NCI-H1930 (cell line): ENCODE results near the gene TPGS2.
"Not testable (repeated sequence)": the region's sequence is repeated elsewhere in the genome, so short reads cannot be mapped to it uniquely, and the experiment has no call there.

Experiments used
- DNase-seq, 2 experiments: peaks; one replicate each; lab custom pipeline; 2025; lab: John Stamatoyannopoulos, UW

Gene TPGS2, protein sequence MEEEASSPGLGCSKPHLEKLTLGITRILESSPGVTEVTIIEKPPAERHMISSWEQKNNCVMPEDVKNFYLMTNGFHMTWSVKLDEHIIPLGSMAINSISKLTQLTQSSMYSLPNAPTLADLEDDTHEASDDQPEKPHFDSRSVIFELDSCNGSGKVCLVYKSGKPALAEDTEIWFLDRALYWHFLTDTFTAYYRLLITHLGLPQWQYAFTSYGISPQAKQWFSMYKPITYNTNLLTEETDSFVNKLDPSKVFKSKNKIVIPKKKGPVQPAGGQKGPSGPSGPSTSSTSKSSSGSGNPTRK

DNA sequence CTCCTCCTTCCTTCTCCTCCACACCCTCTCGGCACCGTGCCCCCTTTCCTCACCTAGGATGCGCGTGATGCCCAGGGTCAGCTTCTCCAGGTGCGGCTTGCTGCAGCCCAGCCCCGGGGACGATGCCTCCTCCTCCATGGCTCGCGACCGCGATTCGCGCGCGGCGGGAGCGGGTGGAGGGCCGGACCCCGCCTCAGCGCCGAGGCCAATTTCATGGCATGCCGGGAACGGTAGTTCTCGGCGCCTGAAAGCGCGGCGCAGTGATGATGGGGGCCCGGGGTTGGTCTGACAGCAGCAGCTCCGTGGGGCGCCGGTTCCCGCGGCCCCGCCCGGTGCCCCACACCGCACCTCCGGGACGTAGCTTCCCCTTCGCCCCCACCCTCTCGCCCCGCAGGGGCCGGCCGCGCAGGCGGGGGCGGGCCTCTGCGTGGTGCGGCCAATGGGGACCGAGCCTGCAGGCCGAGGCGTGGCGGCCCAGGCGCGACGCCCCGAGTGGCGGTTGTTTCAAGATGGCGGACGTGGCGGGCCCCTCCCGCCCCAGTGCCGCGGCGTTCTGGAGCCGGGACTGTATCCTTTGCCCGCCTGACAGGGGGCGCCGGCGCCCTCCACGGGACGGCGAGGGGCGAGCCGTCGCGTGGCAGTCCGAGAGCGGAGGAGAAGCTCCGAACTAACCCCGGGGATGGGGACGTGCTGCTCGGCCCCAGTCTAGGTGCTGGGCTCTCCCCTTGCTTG lies at the start of gene TPGS2, which contains the start of gene KIAA1328:
Gene TPGS2, minus strand, starts transcription at position 373 of the 732 bp plus-strand sequence. Its CDS starts 235 bp downstream, at position 138.
Gene KIAA1328, plus strand, starts transcription at position 498 of the 732 bp plus-strand sequence. Its CDS starts 12 bp downstream, at position 510.
- peak; percentile 91 to 93 for DNase-seq

DNA sequence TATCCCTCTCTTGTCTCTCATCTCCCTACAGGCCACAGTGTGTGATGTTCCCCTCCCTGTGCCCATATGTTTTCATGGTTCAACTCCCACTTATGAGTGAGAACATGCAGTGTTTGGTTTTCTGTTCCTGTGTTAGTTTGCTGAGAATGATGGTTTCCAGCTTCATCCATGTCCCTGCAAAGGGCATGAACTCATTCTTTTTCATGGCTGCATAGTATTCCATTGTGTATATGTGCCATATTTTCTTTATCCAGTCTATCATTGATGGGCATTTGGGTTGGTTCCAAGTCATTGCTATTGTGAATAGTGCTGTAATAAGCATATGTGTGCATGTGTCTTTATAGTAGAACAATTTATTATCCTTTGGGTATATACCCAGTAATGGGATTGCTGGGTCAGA lies 45.0 kb upstream of the TPGS2 start:
- DNase-seq: not testable (repeated sequence)

DNA sequence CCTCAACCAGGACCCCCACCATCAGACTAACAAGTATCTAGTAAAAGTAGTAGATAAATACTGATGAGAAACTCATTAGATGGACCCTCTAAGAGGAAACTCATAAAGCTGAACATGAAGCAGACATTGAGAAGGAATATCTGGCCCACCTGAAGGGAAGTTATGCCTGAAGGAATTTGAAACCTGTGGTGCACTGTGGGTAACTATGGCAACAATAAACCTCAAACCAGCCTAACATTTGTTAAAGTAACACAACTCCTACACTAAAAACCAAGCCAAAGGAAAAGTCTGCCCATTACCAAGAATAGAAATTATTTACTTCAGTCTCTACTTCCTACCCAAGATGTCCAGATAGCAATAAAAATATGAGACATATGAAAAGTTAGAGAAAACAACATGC lies 43.5 kb upstream of the TPGS2 start:
- no peak for DNase-seq

DNA sequence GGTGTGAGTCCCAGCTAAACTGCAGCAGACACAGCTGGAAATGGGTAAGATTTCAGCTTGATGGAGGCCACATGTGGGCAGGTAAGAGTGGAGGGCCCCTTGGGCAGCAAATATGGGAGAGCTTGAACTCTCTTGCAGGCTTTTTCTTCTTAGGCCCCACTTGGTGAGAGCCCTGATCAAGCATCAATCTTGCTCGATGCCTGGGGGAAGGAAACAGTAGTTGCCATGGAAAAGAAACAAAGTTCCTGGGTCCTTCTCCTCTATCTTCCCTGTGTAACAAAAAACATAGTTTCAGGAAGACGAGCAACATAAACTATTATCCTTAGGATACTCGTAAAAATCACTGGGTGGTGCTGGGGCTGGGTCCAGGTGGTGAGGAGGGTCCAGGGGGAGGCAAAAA lies 43.0 kb upstream of the TPGS2 start:
- DNase-seq: no peak

DNA sequence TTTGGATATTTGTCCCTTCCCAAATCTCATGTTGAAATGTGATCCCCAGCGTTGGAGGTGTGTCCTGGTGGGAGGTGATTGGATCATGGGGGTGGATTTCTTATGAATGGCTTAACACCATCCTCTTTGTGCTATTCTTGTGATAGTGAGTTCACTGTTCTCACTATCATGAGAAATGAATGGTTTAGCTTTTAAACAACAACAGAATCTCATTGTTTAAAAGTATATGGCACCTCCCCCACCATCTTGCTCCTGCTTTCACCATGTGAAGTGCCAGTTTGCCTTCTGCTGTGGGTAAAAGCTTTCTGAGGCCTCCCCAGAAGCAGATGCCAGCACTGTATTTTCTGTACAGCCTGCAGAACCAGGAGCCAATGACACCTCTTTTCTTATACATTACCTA lies 38.3 kb upstream of the TPGS2 start:
- DNase-seq: no peak

DNA sequence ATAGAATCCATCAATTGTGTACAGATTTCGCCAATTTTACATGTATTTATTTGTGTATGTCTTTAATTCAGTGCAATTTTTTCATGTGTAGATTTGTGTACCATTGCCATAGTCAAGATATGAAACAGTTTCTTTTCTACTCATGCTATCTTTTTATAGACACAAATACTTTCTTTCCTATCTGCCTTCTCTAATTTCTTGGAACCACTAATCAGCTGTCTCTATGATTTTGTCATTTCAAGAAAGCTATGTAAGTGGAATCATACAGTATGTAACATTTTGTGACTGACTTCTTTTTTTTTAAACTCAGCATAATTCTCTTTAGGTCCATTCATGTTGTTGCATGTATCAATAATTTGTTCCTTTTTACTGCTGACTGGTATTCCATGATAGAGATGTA lies 33.4 kb upstream of the TPGS2 start:
- no peak for DNase-seq

DNA sequence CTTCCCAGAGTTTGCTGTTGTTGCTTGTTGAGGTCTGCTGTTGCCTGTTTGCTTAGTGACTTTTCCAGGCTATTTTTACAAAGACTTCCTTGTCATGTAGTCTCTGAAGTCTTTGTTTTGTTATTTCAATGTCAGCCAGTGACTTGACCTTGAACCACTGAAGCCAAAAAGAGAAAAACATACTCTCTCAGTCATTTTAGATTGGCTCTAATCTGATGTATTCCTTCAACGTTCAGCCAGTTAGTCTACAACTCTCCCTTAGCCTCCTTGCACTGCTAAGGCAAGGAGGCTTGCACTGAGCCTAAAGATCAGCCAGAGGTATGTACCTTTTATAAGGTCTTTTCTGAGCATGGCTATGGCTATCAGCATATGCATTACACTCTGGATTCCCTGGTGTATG lies 28.0 kb upstream of the TPGS2 start:
- no peak for DNase-seq

DNA sequence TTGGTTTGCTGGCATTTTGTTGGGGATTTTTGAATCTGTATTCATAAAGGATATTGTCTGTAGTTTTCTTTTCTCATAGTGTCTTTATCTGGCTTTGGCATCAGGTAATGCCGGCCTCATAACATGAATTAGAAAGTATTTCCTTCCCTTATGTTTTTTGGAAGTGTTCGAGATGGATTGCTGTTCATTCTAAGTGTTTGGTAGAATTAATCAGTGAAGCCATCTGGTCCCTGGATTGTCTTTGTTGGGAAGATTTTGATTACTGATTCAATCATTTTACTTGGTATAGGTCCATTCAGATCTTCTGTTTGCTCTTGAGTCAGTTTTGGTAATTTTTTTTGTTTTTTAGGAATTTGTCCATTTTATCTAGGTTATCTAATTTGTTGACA lies 22.4 kb upstream of the TPGS2 start:
- no peak for DNase-seq

DNA sequence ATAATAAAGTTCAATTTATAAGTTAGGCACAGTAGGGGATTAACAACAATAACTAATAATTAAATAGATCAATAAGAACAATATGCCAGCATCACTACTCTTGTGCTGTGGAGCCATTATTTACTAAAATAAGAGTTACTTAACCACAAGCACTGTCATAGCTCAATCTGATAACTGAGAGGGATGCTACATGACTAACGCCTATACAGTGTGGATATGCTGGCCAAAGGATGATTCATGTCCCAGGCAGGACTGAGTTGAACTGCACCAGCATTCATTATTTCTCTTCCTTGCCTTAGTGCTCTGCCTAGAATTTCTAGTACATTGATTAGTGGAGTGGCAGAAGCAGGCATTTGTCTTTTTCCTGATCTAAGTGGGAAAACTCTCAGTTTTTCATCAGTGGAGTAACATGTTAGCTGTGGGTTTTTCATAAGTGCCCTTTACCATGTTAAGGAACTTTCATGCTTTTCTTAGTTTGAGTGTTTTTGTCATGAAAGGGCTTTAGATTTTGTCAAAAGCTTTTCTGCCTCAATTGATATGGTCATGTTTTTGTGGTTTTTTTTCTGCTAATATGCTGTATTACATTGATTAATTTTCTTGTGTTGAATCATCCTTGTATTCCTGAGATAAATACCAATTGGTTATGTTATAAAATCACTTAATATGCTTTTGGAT lies 21.9 kb upstream of the TPGS2 start:
- DNase-seq: no peak

DNA sequence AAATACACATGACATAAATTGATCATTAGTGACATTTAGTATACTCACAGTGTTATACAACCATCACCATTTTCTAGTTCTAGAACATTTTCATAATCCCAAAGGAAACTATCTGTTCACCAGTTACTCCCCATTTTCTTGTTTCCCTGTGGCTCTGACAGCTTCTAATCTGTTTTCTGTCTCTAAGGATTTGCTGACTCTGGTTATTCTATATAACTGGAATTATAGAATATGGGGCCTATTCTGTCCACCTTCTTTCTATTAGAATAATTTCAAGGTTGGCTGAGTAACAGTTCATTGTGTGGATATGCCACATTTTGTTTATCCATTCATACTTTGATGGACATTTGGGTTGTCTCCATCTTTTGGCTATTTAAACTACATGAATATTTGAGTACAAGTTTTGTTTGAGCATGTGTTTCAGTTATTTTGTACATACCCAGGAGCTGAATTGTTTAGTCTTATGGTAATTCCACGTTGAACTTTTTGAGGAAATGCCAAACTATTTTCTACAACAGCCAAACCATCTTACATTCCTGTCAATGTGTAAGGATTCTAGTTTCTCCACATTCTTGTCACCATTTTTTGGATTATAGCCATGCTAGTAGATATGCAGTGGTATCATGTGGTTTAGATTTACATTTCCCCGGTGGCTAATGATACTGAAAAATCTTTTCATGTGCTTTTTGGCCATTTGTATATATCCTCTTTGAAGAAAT lies 20.6 kb upstream of the TPGS2 start:
- no peak for DNase-seq

DNA sequence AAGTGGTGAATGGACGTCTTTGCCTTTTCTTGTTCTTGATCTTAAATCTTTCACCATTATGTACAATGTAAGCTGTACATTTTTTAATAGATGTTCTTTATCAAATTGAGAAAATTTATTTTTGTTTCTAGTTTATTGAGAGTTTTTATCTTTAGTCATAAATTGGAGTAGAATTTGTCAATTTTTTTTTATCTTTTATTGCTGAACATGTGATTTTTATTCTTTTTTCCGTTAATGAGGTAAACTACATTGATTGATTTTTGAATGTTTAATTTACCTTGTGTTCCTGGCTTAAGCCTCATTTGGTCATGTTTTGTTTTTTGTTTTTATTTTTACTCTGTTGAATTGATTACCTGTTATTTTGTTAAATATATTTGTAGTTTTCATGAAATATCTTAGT lies 19.8 kb upstream of the TPGS2 start:
- DNase-seq: no peak

DNA sequence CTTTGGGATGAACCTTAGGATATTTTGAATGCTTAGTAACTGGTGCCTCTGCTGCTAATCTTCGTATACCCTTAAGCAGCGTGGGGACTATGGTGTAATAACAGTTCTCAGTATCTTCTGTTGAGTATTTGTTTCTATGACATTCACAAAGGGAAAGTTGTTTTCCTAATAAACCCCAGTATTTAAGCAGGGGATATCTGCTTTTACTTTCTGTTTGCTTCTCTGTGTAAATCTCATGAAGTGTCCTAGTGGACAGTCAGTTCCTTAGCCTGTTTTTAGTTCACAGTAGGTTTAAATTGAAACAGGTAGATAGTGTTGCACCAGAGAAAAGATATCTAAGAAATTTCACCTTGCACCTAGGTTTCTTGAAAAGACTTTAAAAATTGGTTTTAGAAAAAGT lies 15.0 kb upstream of the TPGS2 start:
- no peak for DNase-seq

DNA sequence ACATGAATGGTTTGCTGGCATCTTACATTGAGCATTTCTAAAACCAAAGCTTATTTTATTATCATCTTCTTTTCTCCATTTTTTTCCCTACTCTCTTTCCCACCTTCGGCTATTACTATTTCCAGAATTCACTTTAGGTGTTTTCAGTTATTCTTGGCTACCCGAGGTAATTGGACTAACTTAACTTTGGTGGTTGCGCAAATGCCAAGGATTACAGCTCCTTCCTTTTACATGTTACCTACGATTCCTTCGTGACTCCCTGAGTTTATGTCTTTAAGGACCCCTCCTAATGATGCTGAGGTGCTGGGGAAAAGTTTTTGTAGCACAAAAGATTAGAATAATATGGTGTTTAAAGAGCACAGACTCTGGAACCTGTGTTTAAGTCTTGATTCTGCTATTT lies 14.4 kb upstream of the TPGS2 start:
- no peak for DNase-seq

DNA sequence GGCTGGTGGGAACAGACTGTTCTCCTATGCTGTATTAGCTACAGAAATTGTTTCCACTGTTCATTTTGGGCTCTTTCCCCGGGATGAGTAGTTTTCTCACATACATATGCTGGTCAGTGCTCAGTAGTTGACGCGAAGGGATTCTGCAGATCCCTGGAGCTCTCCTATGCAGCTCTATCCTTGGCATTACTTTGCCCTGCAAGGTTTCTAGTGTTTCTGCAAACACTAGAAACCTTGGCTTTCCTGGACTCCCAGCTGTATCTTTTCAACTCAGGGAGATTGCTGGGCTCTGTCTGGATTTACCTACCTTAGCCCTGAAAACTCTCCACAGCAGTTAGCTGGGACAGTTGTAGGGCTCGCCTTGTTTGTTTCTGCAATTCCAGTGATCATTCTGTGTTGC lies 11.0 kb upstream of the TPGS2 start:
- no peak for DNase-seq

DNA sequence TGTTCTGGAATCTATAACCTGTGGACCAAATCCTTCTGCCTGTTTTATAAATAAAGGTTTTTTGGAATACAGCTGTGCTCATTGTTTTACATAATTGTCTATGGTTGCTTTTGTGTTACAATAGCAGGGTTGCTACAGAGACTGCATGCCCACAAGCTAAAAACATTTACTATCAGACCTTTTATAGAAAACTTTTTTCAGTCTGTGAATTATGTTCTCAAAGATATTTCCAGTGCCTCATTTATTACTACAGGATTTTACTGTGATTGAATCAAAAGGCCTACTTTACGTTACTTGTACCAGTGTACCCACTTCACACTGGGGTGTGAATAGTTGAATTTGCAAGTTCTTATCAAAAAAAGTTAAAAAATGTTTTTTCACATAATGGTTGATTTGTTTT lies 7.1 kb upstream of the TPGS2 start:
- no peak for DNase-seq

DNA sequence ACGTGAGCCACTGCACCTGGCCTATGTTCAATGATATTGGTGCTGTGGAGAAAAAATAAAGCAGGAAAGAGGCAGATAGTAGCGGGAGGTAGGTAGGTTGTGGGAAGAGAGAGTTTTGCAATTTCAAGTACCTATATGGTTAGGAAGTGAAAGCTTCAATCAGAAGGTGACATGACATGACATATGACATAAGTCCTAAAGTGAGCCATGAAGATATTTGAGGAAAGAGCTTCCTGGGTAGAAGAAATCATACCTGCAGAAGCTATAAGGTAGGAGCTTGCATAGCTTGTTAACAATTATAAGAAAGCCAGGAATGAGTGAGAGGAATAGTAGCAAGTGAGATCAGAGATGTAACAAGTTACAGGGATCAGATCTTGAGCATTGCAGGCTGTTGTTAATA lies 4.3 kb upstream of the TPGS2 start:
- no peak for DNase-seq

DNA sequence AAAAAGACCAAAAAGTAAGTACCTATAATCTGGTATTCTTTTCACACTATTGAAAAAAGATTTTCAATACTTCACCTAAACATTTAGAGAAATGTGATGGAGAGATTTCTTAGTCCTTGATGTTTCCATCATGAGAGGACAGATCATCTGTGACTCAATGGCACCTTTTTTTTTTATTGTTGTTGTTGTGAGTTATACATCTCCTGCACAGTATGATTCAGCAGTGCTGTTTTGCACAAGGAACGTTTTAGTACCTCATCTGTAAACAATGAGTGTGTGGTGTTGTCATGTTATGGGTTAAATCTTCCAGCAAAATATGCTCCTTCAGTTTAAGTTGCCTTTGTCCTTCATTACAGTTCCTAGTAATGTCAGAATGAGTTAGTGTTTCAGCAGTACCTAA lies 2.3 kb upstream of the TPGS2 start:
- no peak for DNase-seq

DNA sequence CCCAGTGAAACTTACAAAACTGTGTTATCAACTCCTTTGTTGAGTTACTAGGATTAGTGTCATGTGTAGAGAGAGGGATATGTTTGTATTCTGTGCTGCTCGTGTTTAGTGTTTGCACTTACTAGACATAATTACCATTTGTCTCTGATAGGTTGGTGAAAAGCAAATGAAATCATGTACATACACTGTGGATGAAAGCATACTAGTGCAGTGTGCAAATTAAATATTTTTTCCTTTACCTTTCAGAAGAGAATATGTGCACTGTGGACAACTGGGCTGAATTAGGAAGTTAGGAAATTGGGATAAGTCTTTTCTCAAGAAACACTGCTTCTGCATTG lies 1.3 kb upstream of the TPGS2 start:
- no peak for DNase-seq

DNA sequence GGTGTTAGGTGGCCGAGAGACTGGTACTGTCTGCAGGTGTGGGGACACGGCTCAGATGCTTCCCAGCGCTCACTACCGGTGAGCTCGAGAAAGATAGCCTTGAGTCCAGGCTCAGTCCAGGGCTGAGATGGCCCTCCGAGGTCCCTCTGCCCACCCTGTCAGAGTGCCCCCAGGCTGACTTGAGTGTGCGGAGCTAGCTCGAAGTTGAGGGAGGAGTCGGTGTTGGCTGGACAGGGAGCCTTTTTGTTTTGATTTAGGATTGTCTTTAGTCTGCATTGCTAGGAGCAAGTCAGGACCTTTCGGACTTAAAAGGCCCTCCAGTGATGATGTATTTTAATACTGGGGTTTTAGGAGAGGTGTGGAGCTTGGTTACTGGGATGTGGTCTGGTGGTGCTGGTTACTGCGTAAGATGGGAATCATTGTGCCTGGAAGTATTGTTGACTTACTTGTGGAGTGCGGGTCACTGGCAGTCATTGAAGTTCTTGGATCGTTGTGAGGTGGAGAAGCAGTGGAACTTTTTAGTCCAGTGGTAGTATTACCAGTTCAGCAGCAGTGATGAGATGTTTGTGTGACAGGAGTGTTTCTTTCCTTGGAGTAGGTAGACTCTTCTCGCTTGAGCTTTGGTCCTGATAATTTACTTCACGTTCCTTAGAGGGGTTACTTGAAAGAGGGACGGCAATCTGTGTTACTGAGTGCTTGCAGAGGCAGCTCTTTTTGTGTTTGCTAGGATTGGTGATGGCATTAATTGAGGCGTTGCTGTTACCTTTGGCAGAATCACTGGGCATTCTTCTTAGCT lies 758 bp upstream of the TPGS2 start:
- no peak for DNase-seq

DNA sequence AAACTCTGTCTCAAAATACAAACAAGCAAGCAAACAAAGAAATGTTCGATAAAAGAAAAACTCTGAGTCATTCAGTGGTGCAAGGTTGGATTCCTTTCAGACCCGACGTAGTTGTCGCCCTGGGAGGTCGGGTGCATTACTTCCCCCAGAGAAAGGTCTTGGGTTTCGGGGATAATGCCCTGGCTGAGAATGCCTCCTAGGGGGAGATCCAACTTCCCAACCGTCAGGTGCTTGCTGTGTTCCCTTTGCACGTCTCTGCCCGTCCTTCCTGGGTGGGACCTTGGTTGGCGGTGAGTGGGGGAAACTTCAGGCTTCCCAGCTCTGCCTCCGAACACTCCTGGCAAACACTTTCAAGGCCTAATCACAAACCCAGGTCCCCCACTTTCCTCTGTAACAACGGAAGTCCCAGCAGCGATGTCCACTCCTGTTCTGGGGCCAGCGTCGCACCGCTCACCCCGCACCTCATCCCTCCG lies 609 bp downstream of the TPGS2 start:
- peak in 1 of 2 experiments; percentile 11 for DNase-seq

DNA sequence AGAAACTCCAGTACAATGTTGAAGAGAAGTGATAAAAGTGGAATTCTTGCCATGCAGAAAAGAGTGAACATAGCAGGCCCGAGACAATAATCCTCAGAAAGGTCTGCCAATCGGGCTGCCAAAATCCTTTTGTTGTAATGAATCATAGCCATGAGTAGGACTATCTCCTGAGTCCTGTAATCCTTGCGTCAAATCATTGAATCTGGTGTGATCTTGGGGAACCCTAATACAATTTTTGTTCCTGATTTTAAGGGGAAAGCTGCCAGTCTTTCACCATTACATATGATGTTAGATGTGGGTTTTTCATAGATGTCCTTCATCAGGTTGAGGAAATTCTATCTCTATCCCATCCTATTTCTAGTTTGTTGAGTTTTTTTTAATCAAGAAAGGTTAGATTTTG lies 2.2 kb downstream of the TPGS2 start:
- no peak for DNase-seq

DNA sequence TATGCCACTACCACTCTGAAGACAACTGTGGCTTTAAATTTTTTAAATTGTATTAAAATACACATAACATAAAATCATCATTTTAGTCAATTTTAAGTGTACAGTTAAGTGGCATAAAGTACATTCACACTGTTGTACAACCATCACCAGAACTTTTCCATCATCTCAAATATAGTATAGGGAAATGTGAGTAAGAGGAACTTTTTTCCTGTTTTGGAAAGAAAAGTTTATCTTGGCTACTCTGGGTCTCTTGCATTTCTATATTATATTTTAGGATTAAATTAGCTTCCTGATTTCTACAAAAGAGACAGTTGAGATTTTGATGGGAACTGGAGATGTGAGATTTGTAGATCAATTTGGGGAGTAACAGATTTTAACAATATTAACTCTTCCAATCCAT lies 3.3 kb downstream of the TPGS2 start:
- no peak for DNase-seq
